GM21786 (cell line): ENCODE data around the gene CCIN.
"Not testable (repeated sequence)": the region's sequence is repeated elsewhere in the genome, so short reads cannot be mapped to it uniquely, and the experiment has no call there.

Experiments used
- ATAC-seq: cut with Tn5 transposase; IDR thresholded peaks from one replicate; pipeline ENCODE4 v1.9.1; 2021; ENCODE audit not compliant: unreplicated experiment

The CCIN gene

GRCh38 chr9:36158122-36158521, 11.1 kb upstream of the CCIN start:
- no peak for ATAC-seq

GRCh38 chr9:36158917-36159316, 10.3 kb upstream of the CCIN start:
- ATAC-seq = no peak

GRCh38 chr9:36159509-36159908, 9.7 kb upstream of the CCIN start:
- not testable (repeated sequence) for ATAC-seq

- not testable (repeated sequence) for ATAC-seq
Observed at GRCh38 chr9:36160126-36160525, 9.1 kb upstream of the CCIN start.

- ATAC-seq = no peak
Observed at GRCh38 chr9:36161187-36161586, 8.0 kb upstream of the CCIN start.

- ATAC-seq = no peak
Observed at GRCh38 chr9:36162211-36162738, 6.9 kb upstream of the CCIN start.

GRCh38 chr9:36163049-36163785, 6.0 kb upstream of the CCIN start:
- no peak for ATAC-seq

GRCh38 chr9:36163786-36164170, 5.4 kb upstream of the CCIN start:
- ATAC-seq = no peak

GRCh38 chr9:36164372-36164771, 4.8 kb upstream of the CCIN start:
- no peak for ATAC-seq

GRCh38 chr9:36164989-36165388, 4.2 kb upstream of the CCIN start:
- no peak for ATAC-seq

GRCh38 chr9:36165826-36166167, 3.4 kb upstream of the CCIN start:
- ATAC-seq = no peak

- ATAC-seq = peak; percentile 76
Observed at GRCh38 chr9:36166168-36166927, 2.8 kb upstream of the CCIN start.

- no peak for ATAC-seq
Observed at GRCh38 chr9:36169708-36170107, 520 bp downstream of the CCIN start.

GRCh38 chr9:36170531-36170930, 1.3 kb downstream of the CCIN start:
- ATAC-seq = no peak

GRCh38 chr9:36173861-36174260, 4.7 kb downstream of the CCIN start:
- ATAC-seq = no peak

- ATAC-seq = no peak
Observed at GRCh38 chr9:36174271-36174670, 5.1 kb downstream of the CCIN start.

GRCh38 chr9:36174731-36175130, 5.5 kb downstream of the CCIN start:
- ATAC-seq = no peak

- ATAC-seq = not testable (repeated sequence)
Observed at GRCh38 chr9:36175209-36175608, 6.0 kb downstream of the CCIN start.

- not testable (repeated sequence) for ATAC-seq
Observed at GRCh38 chr9:36176496-36176895, 7.3 kb downstream of the CCIN start.

- no peak for ATAC-seq
Observed at GRCh38 chr9:36177571-36177970, 8.4 kb downstream of the CCIN start.

GRCh38 chr9:36180243-36180642, 11.1 kb downstream of the CCIN start:
- ATAC-seq = not testable (repeated sequence)

- no peak for ATAC-seq
Observed at GRCh38 chr9:36187414-36187813, 18.2 kb downstream of the CCIN start.
